WTC11 (cell line): ENCODE measurements around the gene SLITRK3.

Experiments
- ATF1 ChIP-seq: sonication (generic); formaldehyde crosslinking; IDR thresholded peaks from 2 replicates; pipeline ENCODE4 v1.8.1; 2023; ENCODE audit warnings: mild to moderate bottlenecking, moderate library complexity, missing genetic modification reagents
- MLX ChIP-seq: sonication (generic); formaldehyde crosslinking; IDR thresholded peaks from 2 replicates; pipeline ENCODE4 v1.8.1; 2023; ENCODE audit warnings: mild to moderate bottlenecking, missing genetic modification reagents, moderate library complexity
- NR2C2 ChIP-seq: sonication (generic); formaldehyde crosslinking; IDR thresholded peaks from 2 replicates; pipeline ENCODE4 v1.8.0; 2022; ENCODE audit warnings: mild to moderate bottlenecking, missing genetic modification reagents
- TF ChIP-seq, protein P1 (sequence below): fragments of 200-600 bp; IDR thresholded peaks from 2 replicates; pipeline ENCODE4 v1.8.0; 2022; ENCODE audit warnings: antibody characterized with exemption

GRCh38 chr3:165202995-165203394 lies 6.8 kb upstream of the SLITRK3 start:
- TF ChIP-seq, protein P1, sequence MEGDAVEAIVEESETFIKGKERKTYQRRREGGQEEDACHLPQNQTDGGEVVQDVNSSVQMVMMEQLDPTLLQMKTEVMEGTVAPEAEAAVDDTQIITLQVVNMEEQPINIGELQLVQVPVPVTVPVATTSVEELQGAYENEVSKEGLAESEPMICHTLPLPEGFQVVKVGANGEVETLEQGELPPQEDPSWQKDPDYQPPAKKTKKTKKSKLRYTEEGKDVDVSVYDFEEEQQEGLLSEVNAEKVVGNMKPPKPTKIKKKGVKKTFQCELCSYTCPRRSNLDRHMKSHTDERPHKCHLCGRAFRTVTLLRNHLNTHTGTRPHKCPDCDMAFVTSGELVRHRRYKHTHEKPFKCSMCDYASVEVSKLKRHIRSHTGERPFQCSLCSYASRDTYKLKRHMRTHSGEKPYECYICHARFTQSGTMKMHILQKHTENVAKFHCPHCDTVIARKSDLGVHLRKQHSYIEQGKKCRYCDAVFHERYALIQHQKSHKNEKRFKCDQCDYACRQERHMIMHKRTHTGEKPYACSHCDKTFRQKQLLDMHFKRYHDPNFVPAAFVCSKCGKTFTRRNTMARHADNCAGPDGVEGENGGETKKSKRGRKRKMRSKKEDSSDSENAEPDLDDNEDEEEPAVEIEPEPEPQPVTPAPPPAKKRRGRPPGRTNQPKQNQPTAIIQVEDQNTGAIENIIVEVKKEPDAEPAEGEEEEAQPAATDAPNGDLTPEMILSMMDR = no peak
- TF ChIP-seq ATF1 (CRISPR knock-in tag) (no peak), NR2C2 (CRISPR knock-in tag) (no peak), MLX (no peak)
